GM12878 (cell line): ENCODE measurements around the gene PLEKHA6. TPM values are rescaled to one million over a fixed set of nuclear protein-coding genes. Genes with fewer than 3 reads are reported as not detected.

Experiments
- ATAC-seq: fragments of 200-7000 bp; cut with Tn5 transposase; 3 replicates; pipeline ENCODE4 v1.9.1; 2020; ENCODE audit warnings: mild to moderate bottlenecking, moderate library complexity
- BruUV-seq: library from RNA; stranded (reverse); fragments of 400-500 nt; replicated peaks from 2 replicates; lab custom pipeline; 2021; lab: Mats Ljungman, UMichigan
- CTCF ChIA-PET: fragments of 300-600 bp; sonication (Branson Sonifier 250); formaldehyde crosslinking; extraction: SDS; loops from one replicate; lab custom pipeline; 2021; ENCODE audit warnings: inconsistent platforms; lab: Yijun Ruan, JAX
- POLR2A ChIA-PET: fragments of 350-600 bp; formaldehyde crosslinking; extraction: SDS; loops from one replicate; lab custom pipeline; 2021; ENCODE audit warnings: inconsistent platforms; lab: Charles Lee
- RAD21 ChIA-PET: fragments of 300-600 bp; sonication (Branson Sonifier 250); formaldehyde crosslinking; loops from one replicate; lab custom pipeline; 2023; ENCODE audit warnings: antibody characterized with exemption; ENCODE audit not compliant: unreplicated experiment; lab: Charles Lee
- SMC1A ChIA-PET: fragments of 300-600 bp; sonication (Branson Sonifier 250); formaldehyde crosslinking; loops from one replicate; lab custom pipeline; 2023; ENCODE audit not compliant: unreplicated experiment, uncharacterized antibody; lab: Charles Lee
- DNase-seq: peaks from one replicate; pipeline ENCODE4 v3.0.0-alpha.2; 2011; ENCODE audit warnings: low read depth, low spot score
- FAIRE-seq: peaks from 3 replicates; lab custom pipeline; 2011; peaks lifted over from hg19 to GRCh38; lab: Jason Lieb, UNC
- H2AFZ ChIP-seq: 2 replicates; pipeline ENCODE4 v1.6.0; 2011; ENCODE audit warnings: low read depth, low read length, control low read depth; ENCODE audit not compliant: control insufficient read depth
- H3K27ac ChIP-seq: 2 replicates; pipeline ENCODE4 v1.5.1; 2011; ENCODE audit warnings: control low read depth; ENCODE audit not compliant: control insufficient read depth, insufficient read depth
- H3K27me3 ChIP-seq, 2 experiments: replicated peaks in 1 of 2; 2 replicates each; pipeline versions ENCODE4 v1.6.0 to v1.6.1; 2011; ENCODE audit warnings: low read length in 1 of 2; ENCODE audit not compliant: control insufficient read depth in 2 of 2, insufficient read depth in 2 of 2
- H3K36me3 ChIP-seq, 2 experiments: 2 replicates each; pipeline ENCODE4 v1.5.1; 2011; ENCODE audit warnings: low read length in 1 of 2; ENCODE audit not compliant: control insufficient read depth in 2 of 2, insufficient read depth in 2 of 2
- H3K4me1 ChIP-seq: 2 replicates; pipeline ENCODE4 v1.6.1; 2011; ENCODE audit warnings: mild to moderate bottlenecking, low read length, moderate library complexity, mixed read lengths; ENCODE audit not compliant: control insufficient read depth, insufficient read depth
- H3K4me2 ChIP-seq: 2 replicates; pipeline ENCODE4 v1.6.0; 2011; ENCODE audit warnings: control low read depth; ENCODE audit not compliant: control insufficient read depth, insufficient read depth
- H3K4me3 ChIP-seq: fragments of 200-600 bp; sonication (generic); 2 replicates; pipeline ENCODE4 v1.5.1; 2016
- H3K79me2 ChIP-seq: 2 replicates; pipeline ENCODE4 v1.6.0; 2011; ENCODE audit warnings: low read length; ENCODE audit not compliant: control insufficient read depth, insufficient read depth
- H3K9ac ChIP-seq: 2 replicates; pipeline ENCODE4 v1.8.0; 2011; ENCODE audit warnings: low read length, control low read depth, mixed read lengths; ENCODE audit not compliant: control insufficient read depth, insufficient read depth
- H3K9me3 ChIP-seq: replicated peaks from 3 replicates; pipeline ENCODE4 v1.5.1; 2011; ENCODE audit warnings: mild to moderate bottlenecking, low read length; ENCODE audit not compliant: control insufficient read depth, insufficient read depth
- H4K20me1 ChIP-seq: 2 replicates; pipeline ENCODE4 v1.6.0; 2011; ENCODE audit not compliant: control insufficient read depth, insufficient read depth
- FOS ChIP-seq: IDR thresholded peaks from 3 replicates; pipeline ENCODE4 v1.6.1; 2011; ENCODE audit warnings: borderline replicate concordance; ENCODE audit not compliant: insufficient read length; ENCODE audit errors: extremely low read depth
- IKZF1 ChIP-seq: fragments of 450-650 bp; conservative IDR thresholded peaks from 2 replicates; pipeline ENCODE4 v1.6.1; 2017; ENCODE audit warnings: antibody characterized with exemption, mild to moderate bottlenecking
- NFXL1 ChIP-seq: fragments of 450-650 bp; IDR thresholded peaks from 2 replicates; pipeline ENCODE4 v1.6.1; 2017; ENCODE audit warnings: antibody characterized with exemption, mild to moderate bottlenecking, borderline replicate concordance
- NKRF ChIP-seq: fragments of 450-650 bp; conservative IDR thresholded peaks from 2 replicates; pipeline ENCODE4 v1.6.1; 2017; ENCODE audit warnings: mild to moderate bottlenecking, moderate library complexity
- RBBP5 ChIP-seq: fragments of 200-600 bp; sonication (generic); conservative IDR thresholded peaks from 2 replicates; pipeline ENCODE4 v1.6.1; 2016
- SIX5 ChIP-seq: IDR thresholded peaks from 2 replicates; pipeline ENCODE4 v1.6.1; 2011; ENCODE audit warnings: mild to moderate bottlenecking, low read depth, low read length, moderate library complexity; ENCODE audit not compliant: severe bottlenecking
- ZNF592 ChIP-seq: fragments of 450-650 bp; IDR thresholded peaks from 2 replicates; pipeline ENCODE4 v1.6.1; 2017; ENCODE audit warnings: mild to moderate bottlenecking, moderate library complexity
- WGBS: methylation state at CpG from one replicate; pipeline ENCODE4 v1.1.6; 2016; ENCODE audit warnings: low lambda C conversion rate; ENCODE audit not compliant: insufficient replicate concordance, insufficient coverage; ENCODE audit errors: missing lambda C conversion rate; 5-methylcytosine and 5-hydroxymethylcytosine counted together
- in situ Hi-C: fragments of 300-500 bp; cut with MboI; formaldehyde crosslinking; loops from 9 replicates; pipeline ENCODE4 v1.14.3; 2018; ENCODE audit warnings: mixed read lengths
- intact Hi-C: fragments of 100-400 bp; cut with micrococcal nuclease; formaldehyde crosslinking; loops from one replicate; pipeline ENCODE4 v1.14.2; 2022; ENCODE audit not compliant: unreplicated experiment
- polyA plus RNA-seq, 11 experiments: library from polyadenylated mRNA; depleted of rRNA in 4 of 11; unstranded in 6 of 11; stranded (reverse) in 5 of 11; fragments of >200 nt; fragmentation: Nextera tagmentation in 4 of 11; fragmentation: Illumina TruSeq in 1 of 11; extraction: Ambion mirVana in 4 of 11; extraction: Trizol in 1 of 11; gene quantifications; 1 replicate in 1 of 11; 2 replicates in 10 of 11; pipeline versions ENCODE4 v1.2.1 to v1.2.3, GENCODE V29; 2011 to 2016; ENCODE audit warnings: inconsistent platforms in 2 of 11, missing spikeins in 2 of 11, low read depth in 1 of 11
- total RNA-seq, 4 experiments: library from RNA; depleted of rRNA in 3 of 4; stranded (reverse); fragments of >200 nt in 3 of 4; fragmentation: Illumina TruSeq in 1 of 4; extraction: Trizol in 1 of 4; gene quantifications; 2 replicates each; pipeline versions ENCODE4 v1.2.1 to v1.2.3, GENCODE V29; 2013 to 2021
- TF ChIP-seq, protein P1 (sequence below): fragments of 450-650 bp; IDR thresholded peaks from 2 replicates; pipeline ENCODE4 v1.6.1; 2017; ENCODE audit warnings: mild to moderate bottlenecking

Gene PLEKHA6
- total and polyA plus RNA-seq, 10 of the 15 experiments (the other 5 are each of a cell fraction or from before 2014, with no cell fraction given), result 0.04 to 0.81 (median 0.19) TPM; not detected in 4

DNA sequence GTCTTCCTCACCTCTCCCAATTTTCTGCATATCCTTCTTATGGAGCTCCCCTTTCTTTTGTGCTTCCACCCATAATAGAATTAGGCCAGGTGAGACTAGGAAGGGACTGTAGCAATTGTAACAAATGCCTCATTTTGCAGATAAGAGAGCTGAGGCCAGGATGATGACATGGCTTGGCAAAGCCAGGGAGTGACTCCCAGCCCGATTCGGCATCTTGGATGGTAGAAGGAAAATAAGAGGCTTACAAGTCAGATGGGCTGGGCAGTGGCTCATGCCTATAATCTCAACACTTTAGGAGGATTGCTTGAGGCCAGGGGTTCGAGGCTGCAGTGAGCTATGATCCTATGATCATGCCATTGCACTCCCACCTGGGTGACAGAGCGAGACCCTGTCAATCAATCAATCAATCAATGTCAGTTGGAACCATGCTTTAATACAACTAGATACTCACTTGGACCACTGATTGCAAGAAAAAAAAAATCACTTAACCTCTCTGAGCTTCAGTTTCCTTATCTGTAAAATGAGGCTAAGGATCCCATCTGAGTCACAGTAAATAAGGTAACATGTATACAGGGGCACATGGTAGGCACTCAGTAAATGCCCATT lies 51.6 kb downstream of the PLEKHA6 start (continued):
- TF ChIP-seq NKRF (no peak), SIX5 (no peak)

DNA sequence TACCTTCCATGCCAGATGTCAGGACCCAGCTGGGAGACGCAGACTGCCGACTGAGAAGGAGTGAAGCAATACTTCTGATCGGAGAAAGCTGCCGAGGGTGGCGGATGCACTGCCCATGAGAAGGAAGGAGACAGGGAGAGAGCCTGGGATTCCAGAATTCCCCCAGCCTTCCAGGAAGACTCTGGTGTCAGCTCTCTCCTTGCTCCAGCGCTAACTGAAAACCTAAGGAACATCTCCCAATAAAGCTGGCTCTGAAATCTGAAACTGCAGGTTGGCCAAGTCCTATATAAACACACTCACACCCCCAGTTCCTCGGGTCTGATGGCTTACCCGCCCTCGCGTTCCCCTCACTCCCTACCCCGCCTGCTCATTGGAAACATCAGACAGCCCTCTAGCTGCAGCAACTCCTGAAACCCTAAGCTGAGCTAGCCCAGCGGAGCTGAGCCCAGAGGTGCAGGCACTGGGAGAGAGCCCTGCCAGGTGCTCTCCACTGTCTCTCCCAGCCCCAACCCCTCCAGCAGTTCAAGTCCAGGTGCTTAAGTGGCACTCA lies 52.3 kb downstream of the PLEKHA6 start:
- H2AFZ ChIP-seq, result no peak overlapping the region
- DNase-seq, result no peak
- in situ Hi-C loops, result no loop called here
- CTCF ChIA-PET, result interaction anchor here (0.6 to 1.9 kb wide), 3 partner anchors 49 to 144 kb away, joined by 3 to 6 read pairs (median 4); no protein-coding TSS in a partner anchor
- TF ChIP-seq, protein P1, sequence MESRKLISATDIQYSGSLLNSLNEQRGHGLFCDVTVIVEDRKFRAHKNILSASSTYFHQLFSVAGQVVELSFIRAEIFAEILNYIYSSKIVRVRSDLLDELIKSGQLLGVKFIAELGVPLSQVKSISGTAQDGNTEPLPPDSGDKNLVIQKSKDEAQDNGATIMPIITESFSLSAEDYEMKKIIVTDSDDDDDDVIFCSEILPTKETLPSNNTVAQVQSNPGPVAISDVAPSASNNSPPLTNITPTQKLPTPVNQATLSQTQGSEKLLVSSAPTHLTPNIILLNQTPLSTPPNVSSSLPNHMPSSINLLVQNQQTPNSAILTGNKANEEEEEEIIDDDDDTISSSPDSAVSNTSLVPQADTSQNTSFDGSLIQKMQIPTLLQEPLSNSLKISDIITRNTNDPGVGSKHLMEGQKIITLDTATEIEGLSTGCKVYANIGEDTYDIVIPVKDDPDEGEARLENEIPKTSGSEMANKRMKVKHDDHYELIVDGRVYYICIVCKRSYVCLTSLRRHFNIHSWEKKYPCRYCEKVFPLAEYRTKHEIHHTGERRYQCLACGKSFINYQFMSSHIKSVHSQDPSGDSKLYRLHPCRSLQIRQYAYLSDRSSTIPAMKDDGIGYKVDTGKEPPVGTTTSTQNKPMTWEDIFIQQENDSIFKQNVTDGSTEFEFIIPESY, result no peak
- TF ChIP-seq NFXL1 (no peak), ZNF592 (no peak), RBBP5 (no peak), FOS (no peak), IKZF1 (no peak)
- TF ChIP-seq, all 136 proteins: peak for 0
- FAIRE-seq (no peak), ATAC-seq (no peak)
- Histone ChIP-seq H3K9me3 (no peaks in the 10 kb centered on the region), H3K9ac (no peak overlapping the region), H3K4me3 (no peak overlapping the region), H3K27me3 (peaks cover 2 to 5% of the 10 kb centered on the region in 2 experiments; a peak in 3 of 4 replicates), H3K36me3 (no peaks in the 10 kb centered on the region), H3K4me1 (no peaks in the 10 kb centered on the region), H3K79me2 (no peaks in the 10 kb centered on the region), H3K27ac (no peak overlapping the region), H4K20me1 (no peaks in the 10 kb centered on the region), H3K4me2 (no peak overlapping the region)
- RAD21 ChIA-PET, result interaction anchor here (1.3 kb wide), 1 partner anchor 91 kb away, joined by 3 read pairs; no protein-coding TSS in a partner anchor
- intact Hi-C loops, result no loop called here
- 71% methylated on average over 12 of the region's 12 CpGs for WGBS
- SMC1A ChIA-PET, result interaction anchor here (1.0 kb wide), 1 partner anchor 24 kb away, joined by 3 read pairs; no protein-coding TSS in a partner anchor
- POLR2A ChIA-PET, result no interaction called here
- no TSS peak for BruUV-seq
